ENCODE results near the gene TFR2. TPM values are rescaled to one million over a fixed set of nuclear protein-coding genes. Genes with fewer than 3 reads are reported as not detected.

TFR2 gene
- total and polyA plus RNA-seq, 9 of the 15 experiments (the other 6 are each of a cell fraction or from before 2014, with no cell fraction given), result 3.8 to 123 (median 51.1) TPM

DNA sequence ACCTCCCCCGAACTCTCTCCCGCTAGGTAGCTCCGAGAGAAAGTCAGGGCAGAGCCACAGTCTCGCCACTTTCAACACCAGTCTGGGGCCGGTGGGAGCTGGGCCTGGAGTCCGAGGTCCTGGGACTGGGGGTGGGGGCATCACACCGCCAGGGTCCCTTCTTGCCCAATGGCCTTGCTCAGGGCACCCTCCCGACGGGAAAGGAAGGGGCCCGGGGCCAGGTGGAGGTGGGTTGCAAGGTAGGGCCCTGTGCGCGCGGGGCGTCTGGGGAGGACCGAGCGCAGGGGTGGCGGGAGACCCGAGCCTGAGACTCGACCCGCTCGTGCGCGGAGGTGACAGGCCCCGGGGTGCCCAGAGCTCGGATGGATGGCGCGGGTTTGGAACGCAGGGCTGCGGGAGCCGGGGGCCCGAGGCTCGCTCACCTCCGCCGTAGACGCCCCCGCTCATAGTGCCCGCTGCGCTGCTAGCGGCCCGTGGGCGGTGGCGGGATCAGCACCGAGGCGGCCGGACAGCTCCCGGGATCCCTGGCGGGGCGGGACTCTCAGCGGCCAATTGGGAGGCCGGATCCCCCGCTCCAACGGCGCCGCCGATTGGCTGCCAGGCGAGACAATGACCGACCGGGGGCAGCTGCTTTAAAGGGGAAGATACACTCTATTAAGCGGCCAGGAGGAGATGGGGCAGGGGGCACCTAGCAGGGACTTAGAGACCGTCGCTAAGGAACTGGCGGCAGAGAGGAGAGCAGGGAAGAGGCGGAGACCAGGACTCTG is 14.7 kb upstream of the TFR2 start, which contains the start of gene ACTL6B (continued):
- TF ChIP-seq, protein P1, sequence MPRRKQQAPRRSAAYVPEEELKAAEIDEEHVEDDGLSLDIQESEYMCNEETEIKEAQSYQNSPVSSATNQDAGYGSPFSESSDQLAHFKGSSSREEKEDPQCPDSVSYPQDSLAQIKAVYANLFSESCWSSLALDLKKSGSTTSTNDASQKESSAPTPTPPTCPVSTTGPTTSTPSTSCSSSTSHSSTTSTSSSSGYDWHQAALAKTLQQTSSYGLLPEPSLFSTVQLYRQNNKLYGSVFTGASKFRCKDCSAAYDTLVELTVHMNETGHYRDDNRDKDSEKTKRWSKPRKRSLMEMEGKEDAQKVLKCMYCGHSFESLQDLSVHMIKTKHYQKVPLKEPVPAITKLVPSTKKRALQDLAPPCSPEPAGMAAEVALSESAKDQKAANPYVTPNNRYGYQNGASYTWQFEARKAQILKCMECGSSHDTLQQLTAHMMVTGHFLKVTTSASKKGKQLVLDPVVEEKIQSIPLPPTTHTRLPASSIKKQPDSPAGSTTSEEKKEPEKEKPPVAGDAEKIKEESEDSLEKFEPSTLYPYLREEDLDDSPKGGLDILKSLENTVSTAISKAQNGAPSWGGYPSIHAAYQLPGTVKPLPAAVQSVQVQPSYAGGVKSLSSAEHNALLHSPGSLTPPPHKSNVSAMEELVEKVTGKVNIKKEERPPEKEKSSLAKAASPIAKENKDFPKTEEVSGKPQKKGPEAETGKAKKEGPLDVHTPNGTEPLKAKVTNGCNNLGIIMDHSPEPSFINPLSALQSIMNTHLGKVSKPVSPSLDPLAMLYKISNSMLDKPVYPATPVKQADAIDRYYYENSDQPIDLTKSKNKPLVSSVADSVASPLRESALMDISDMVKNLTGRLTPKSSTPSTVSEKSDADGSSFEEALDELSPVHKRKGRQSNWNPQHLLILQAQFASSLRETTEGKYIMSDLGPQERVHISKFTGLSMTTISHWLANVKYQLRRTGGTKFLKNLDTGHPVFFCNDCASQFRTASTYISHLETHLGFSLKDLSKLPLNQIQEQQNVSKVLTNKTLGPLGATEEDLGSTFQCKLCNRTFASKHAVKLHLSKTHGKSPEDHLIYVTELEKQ (CRISPR knock-in tag; IDR thresholded peaks at IDR 0.05), result no peak
- no peak for TF ChIP-seq NR2F6 (CRISPR knock-in tag; IDR thresholded peaks at IDR 0.05)
- TF ChIP-seq, protein P2, sequence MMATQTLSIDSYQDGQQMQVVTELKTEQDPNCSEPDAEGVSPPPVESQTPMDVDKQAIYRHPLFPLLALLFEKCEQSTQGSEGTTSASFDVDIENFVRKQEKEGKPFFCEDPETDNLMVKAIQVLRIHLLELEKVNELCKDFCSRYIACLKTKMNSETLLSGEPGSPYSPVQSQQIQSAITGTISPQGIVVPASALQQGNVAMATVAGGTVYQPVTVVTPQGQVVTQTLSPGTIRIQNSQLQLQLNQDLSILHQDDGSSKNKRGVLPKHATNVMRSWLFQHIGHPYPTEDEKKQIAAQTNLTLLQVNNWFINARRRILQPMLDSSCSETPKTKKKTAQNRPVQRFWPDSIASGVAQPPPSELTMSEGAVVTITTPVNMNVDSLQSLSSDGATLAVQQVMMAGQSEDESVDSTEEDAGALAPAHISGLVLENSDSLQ (IDR thresholded peaks at IDR 0.05), result peak; percentile 26; the same call in 1 of the 2 replicates
- no peak for TF ChIP-seq HMG20B (CRISPR knock-in tag; IDR thresholded peaks at IDR 0.05)
- TF ChIP-seq GTF2A2 (tag; IDR thresholded peaks at IDR 0.05), result no peak
- no peak for TF ChIP-seq FOXK2 (conservative IDR thresholded peaks at IDR 0.05 in 1 of 2, IDR thresholded peaks at IDR 0.05 in 1 of 2; ENCODE audit: low read depth in 2 of 2)
- TF ChIP-seq, protein P3, sequence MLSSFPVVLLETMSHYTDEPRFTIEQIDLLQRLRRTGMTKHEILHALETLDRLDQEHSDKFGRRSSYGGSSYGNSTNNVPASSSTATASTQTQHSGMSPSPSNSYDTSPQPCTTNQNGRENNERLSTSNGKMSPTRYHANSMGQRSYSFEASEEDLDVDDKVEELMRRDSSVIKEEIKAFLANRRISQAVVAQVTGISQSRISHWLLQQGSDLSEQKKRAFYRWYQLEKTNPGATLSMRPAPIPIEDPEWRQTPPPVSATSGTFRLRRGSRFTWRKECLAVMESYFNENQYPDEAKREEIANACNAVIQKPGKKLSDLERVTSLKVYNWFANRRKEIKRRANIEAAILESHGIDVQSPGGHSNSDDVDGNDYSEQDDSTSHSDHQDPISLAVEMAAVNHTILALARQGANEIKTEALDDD (IDR thresholded peaks at IDR 0.05), result no peak
- TF ChIP-seq CBFB (CRISPR knock-in tag; IDR thresholded peaks at IDR 0.05), result no peak; the same call in 1 of the 2 replicates
- TF ChIP-seq, protein P4, sequence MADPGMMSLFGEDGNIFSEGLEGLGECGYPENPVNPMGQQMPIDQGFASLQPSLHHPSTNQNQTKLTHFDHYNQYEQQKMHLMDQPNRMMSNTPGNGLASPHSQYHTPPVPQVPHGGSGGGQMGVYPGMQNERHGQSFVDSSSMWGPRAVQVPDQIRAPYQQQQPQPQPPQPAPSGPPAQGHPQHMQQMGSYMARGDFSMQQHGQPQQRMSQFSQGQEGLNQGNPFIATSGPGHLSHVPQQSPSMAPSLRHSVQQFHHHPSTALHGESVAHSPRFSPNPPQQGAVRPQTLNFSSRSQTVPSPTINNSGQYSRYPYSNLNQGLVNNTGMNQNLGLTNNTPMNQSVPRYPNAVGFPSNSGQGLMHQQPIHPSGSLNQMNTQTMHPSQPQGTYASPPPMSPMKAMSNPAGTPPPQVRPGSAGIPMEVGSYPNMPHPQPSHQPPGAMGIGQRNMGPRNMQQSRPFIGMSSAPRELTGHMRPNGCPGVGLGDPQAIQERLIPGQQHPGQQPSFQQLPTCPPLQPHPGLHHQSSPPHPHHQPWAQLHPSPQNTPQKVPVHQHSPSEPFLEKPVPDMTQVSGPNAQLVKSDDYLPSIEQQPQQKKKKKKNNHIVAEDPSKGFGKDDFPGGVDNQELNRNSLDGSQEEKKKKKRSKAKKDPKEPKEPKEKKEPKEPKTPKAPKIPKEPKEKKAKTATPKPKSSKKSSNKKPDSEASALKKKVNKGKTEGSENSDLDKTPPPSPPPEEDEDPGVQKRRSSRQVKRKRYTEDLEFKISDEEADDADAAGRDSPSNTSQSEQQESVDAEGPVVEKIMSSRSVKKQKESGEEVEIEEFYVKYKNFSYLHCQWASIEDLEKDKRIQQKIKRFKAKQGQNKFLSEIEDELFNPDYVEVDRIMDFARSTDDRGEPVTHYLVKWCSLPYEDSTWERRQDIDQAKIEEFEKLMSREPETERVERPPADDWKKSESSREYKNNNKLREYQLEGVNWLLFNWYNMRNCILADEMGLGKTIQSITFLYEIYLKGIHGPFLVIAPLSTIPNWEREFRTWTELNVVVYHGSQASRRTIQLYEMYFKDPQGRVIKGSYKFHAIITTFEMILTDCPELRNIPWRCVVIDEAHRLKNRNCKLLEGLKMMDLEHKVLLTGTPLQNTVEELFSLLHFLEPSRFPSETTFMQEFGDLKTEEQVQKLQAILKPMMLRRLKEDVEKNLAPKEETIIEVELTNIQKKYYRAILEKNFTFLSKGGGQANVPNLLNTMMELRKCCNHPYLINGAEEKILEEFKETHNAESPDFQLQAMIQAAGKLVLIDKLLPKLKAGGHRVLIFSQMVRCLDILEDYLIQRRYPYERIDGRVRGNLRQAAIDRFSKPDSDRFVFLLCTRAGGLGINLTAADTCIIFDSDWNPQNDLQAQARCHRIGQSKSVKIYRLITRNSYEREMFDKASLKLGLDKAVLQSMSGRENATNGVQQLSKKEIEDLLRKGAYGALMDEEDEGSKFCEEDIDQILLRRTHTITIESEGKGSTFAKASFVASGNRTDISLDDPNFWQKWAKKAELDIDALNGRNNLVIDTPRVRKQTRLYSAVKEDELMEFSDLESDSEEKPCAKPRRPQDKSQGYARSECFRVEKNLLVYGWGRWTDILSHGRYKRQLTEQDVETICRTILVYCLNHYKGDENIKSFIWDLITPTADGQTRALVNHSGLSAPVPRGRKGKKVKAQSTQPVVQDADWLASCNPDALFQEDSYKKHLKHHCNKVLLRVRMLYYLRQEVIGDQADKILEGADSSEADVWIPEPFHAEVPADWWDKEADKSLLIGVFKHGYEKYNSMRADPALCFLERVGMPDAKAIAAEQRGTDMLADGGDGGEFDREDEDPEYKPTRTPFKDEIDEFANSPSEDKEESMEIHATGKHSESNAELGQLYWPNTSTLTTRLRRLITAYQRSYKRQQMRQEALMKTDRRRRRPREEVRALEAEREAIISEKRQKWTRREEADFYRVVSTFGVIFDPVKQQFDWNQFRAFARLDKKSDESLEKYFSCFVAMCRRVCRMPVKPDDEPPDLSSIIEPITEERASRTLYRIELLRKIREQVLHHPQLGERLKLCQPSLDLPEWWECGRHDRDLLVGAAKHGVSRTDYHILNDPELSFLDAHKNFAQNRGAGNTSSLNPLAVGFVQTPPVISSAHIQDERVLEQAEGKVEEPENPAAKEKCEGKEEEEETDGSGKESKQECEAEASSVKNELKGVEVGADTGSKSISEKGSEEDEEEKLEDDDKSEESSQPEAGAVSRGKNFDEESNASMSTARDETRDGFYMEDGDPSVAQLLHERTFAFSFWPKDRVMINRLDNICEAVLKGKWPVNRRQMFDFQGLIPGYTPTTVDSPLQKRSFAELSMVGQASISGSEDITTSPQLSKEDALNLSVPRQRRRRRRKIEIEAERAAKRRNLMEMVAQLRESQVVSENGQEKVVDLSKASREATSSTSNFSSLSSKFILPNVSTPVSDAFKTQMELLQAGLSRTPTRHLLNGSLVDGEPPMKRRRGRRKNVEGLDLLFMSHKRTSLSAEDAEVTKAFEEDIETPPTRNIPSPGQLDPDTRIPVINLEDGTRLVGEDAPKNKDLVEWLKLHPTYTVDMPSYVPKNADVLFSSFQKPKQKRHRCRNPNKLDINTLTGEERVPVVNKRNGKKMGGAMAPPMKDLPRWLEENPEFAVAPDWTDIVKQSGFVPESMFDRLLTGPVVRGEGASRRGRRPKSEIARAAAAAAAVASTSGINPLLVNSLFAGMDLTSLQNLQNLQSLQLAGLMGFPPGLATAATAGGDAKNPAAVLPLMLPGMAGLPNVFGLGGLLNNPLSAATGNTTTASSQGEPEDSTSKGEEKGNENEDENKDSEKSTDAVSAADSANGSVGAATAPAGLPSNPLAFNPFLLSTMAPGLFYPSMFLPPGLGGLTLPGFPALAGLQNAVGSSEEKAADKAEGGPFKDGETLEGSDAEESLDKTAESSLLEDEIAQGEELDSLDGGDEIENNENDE (IDR thresholded peaks at IDR 0.05; ENCODE audit: low read depth, low read length), result no peak
- no peak for TF ChIP-seq ZNF695 (CRISPR knock-in tag; IDR thresholded peaks at IDR 0.05)

All from K562 (cell line).